ENCODE results near the gene COLEC12. TPM values are rescaled to one million over a fixed set of nuclear protein-coding genes. Genes with fewer than 3 reads are reported as not detected.
"Not testable (repeated sequence)": the region's sequence is repeated elsewhere in the genome, so short reads cannot be mapped to it uniquely, and the experiment has no call there.

COLEC12 gene
- total and polyA plus RNA-seq, 10 of the 15 experiments (the other 5 are each of a cell fraction or from before 2014, with no cell fraction given) = 0.04 to 0.05 TPM; not detected in 8

- Histone ChIP-seq H3K27ac (ENCODE audit: control insufficient read depth, insufficient read depth) (no peak overlapping the region), H4K20me1 (ENCODE audit: control insufficient read depth, insufficient read depth) (no peaks in the 10 kb centered on the region), H3K9ac (ENCODE audit: control insufficient read depth, insufficient read depth, low read length) (no peak overlapping the region), H3K79me2 (ENCODE audit: control insufficient read depth, insufficient read depth, low read length) (no peaks in the 10 kb centered on the region), H3K36me3 (ENCODE audit: control insufficient read depth in 2 of 2, insufficient read depth in 2 of 2, low read length in 1 of 2) (no peaks in the 10 kb centered on the region), H3K9me3 (replicated peaks; ENCODE audit: control insufficient read depth, insufficient read depth, low read length) (no peaks in the 10 kb centered on the region), H3K4me1 (ENCODE audit: control insufficient read depth, insufficient read depth, low read length) (no peaks in the 10 kb centered on the region), H3K4me3 (no peak overlapping the region), H3K27me3 (replicated peaks in 1 of 2; ENCODE audit: control insufficient read depth in 2 of 2, insufficient read depth in 2 of 2, low read length in 1 of 2) (no peaks in the 10 kb centered on the region), H3K4me2 (ENCODE audit: control insufficient read depth, insufficient read depth) (no peak overlapping the region), H2AFZ (ENCODE audit: control insufficient read depth, low read depth, low read length) (no peak overlapping the region)
- POLR2A ChIA-PET = no interaction called here
- ATAC-seq (no peak), DNase-seq (ENCODE audit: low read depth, low spot score) (no peak), FAIRE-seq (no peak)
- in situ Hi-C loops (cut with MboI) = no loop called here
- CTCF ChIA-PET = no interaction called here
- intact Hi-C loops (cut with micrococcal nuclease; ENCODE audit: unreplicated experiment) = no loop called here
- no TSS peak for BruUV-seq (replicated peaks)
- SMC1A ChIA-PET (ENCODE audit: uncharacterized antibody, unreplicated experiment) = no interaction called here
- RAD21 ChIA-PET (ENCODE audit: unreplicated experiment) = no interaction called here
- TF ChIP-seq JUNB (IDR thresholded peaks at IDR 0.05) (no peak), CREM (IDR thresholded peaks at IDR 0.05; ENCODE audit: low read depth) (no peak)
Observed at GRCh38 chr18:310042-310441, 190.5 kb downstream of the COLEC12 start.

- DNase-seq (ENCODE audit: low read depth, low spot score); RAD21 ChIA-PET (ENCODE audit: unreplicated experiment); H3K79me2 ChIP-seq (ENCODE audit: control insufficient read depth, insufficient read depth, low read length); H3K36me3 ChIP-seq (ENCODE audit: control insufficient read depth in 2 of 2, insufficient read depth in 2 of 2, low read length in 1 of 2); H3K4me2 ChIP-seq (ENCODE audit: control insufficient read depth, insufficient read depth); BruUV-seq (replicated peaks); H2AFZ ChIP-seq (ENCODE audit: control insufficient read depth, low read depth, low read length); H3K9me3 ChIP-seq (replicated peaks; ENCODE audit: control insufficient read depth, insufficient read depth, low read length); SMC1A ChIA-PET (ENCODE audit: uncharacterized antibody, unreplicated experiment); H4K20me1 ChIP-seq (ENCODE audit: control insufficient read depth, insufficient read depth); ATAC-seq; H3K4me1 ChIP-seq (ENCODE audit: control insufficient read depth, insufficient read depth, low read length); H3K9ac ChIP-seq (ENCODE audit: control insufficient read depth, insufficient read depth, low read length); POLR2A ChIA-PET; CTCF ChIA-PET; H3K27me3 ChIP-seq (replicated peaks in 1 of 2; ENCODE audit: control insufficient read depth in 2 of 2, insufficient read depth in 2 of 2, low read length in 1 of 2); in situ Hi-C loops (cut with MboI); H3K27ac ChIP-seq (ENCODE audit: control insufficient read depth, insufficient read depth); intact Hi-C loops (cut with micrococcal nuclease; ENCODE audit: unreplicated experiment); FAIRE-seq; H3K4me3 ChIP-seq: not testable (repeated sequence)
- 8% methylated on average over 4 of the region's 4 CpGs for WGBS (ENCODE audit: insufficient coverage, insufficient replicate concordance, low lambda C conversion rate, missing lambda C conversion rate)
Observed at GRCh38 chr18:308086-308485, 192.4 kb downstream of the COLEC12 start.

All from GM12878 (cell line).